Spleen (tissue), 7 donors: ENCODE results near the gene TFB1M.

Experiments
- CTCF ChIP-seq, 11 experiments: fragments of 200-600 bp in 7 of 11; fragments of 450-650 bp in 4 of 11; sonication (generic) in 4 of 11; IDR thresholded peaks in 8 of 11; conservative IDR thresholded peaks in 3 of 11; 1 replicate in 7 of 11; 2 replicates in 4 of 11; pipeline versions ENCODE4 v1.4.0 to v1.8.0; 2016 to 2021; ENCODE audit warnings: antibody characterized with exemption in 11 of 11, inconsistent platforms in 4 of 11, mild to moderate bottlenecking in 1 of 11
- POLR2AphosphoS5 ChIP-seq, 3 donors: sonication (generic); formaldehyde crosslinking; IDR thresholded peaks; one replicate each; pipeline ENCODE4 v1.5.1; 2017; ENCODE audit warnings: antibody characterized with exemption in 3 of 3
- donor health status: DM: no; HTN: no; CAD: no; lungs with moderate emphysema.
- donor health status: DM: no; HTN: no; CAD: no.
- donor health status: DM: no; HTN: no; CAD: no.

GRCh38 chr6:155240905-155241600, 73.2 kb downstream of the TFB1M start:
- TF ChIP-seq CTCF (IDR thresholded peaks at IDR 0.05 in 8 of 11, conservative IDR thresholded peaks at IDR 0.05 in 3 of 11): no peak
- TF ChIP-seq POLR2AphosphoS5 (IDR thresholded peaks at IDR 0.05): no peak
